H1 (cell line): ENCODE measurements around the gene SEH1L. TPM values are rescaled to one million over a fixed set of nuclear protein-coding genes. Genes with fewer than 3 reads are reported as not detected.
A peak's percentile ranks its signal among the peaks of the same experiment; 100 is the strongest.

ENCODE experiments used
- CTCF ChIA-PET: fragments of 300-600 bp; sonication (Branson Sonifier 250); formaldehyde crosslinking; loops from one replicate; lab custom pipeline; 2021; ENCODE audit not compliant: partially characterized antibody; lab: Charles Lee
- POLR2A ChIA-PET: fragments of 300-600 bp; sonication (Branson Sonifier 250); formaldehyde crosslinking; loops from one replicate; lab custom pipeline; 2021; ENCODE audit warnings: inconsistent platforms; ENCODE audit not compliant: partially characterized antibody; lab: Charles Lee
- DNase-seq, 2 experiments: peaks; one replicate each; pipeline versions ENCODE4 v3.0.0 to v3.0.0-alpha.2; 2010 to 2022; ENCODE audit warnings: low spot score in 2 of 2, low read depth in 1 of 2, mixed read lengths in 1 of 2
- FAIRE-seq: peaks from 2 replicates; lab custom pipeline; 2011; peaks lifted over from hg19 to GRCh38; lab: Jason Lieb, UNC
- H2AFZ ChIP-seq: 2 replicates; pipeline ENCODE4 v1.8.1; 2012; ENCODE audit warnings: low read length, inconsistent platforms
- H2AK5ac ChIP-seq: 2 replicates; pipeline ENCODE4 v1.6.1; 2013; ENCODE audit warnings: low read depth, low read length
- H2BK120ac ChIP-seq: replicated peaks from 2 replicates; pipeline ENCODE3; 2013; ENCODE audit warnings: low read depth, low read length, inconsistent platforms
- H2BK12ac ChIP-seq: 2 replicates; pipeline ENCODE4 v1.6.1; 2013; ENCODE audit warnings: low read depth, low read length
- H2BK15ac ChIP-seq: 2 replicates; pipeline ENCODE4 v1.6.1; 2013; ENCODE audit warnings: low read length
- H2BK20ac ChIP-seq: 2 replicates; pipeline ENCODE4 v1.6.1; 2013; ENCODE audit warnings: low read length
- H2BK5ac ChIP-seq: 2 replicates; pipeline ENCODE4 v1.6.1; 2013; ENCODE audit warnings: low read depth, low read length
- H3K14ac ChIP-seq: 2 replicates; pipeline ENCODE4 v1.6.1; 2013; ENCODE audit warnings: inconsistent platforms; ENCODE audit not compliant: insufficient read length
- H3K18ac ChIP-seq: 2 replicates; pipeline ENCODE4 v1.6.1; 2013; ENCODE audit warnings: low read length; ENCODE audit errors: extremely low read depth
- H3K23ac ChIP-seq: 2 replicates; pipeline ENCODE4 v1.6.1; 2013; ENCODE audit warnings: inconsistent platforms; ENCODE audit not compliant: insufficient read length
- H3K23me2 ChIP-seq: 2 replicates; pipeline ENCODE4 v1.6.1; 2013; ENCODE audit warnings: low read depth, low read length
- H3K27ac ChIP-seq: 2 replicates; pipeline ENCODE4 v1.6.1; 2011; ENCODE audit warnings: low read depth, low read length, inconsistent platforms
- H3K27me3 ChIP-seq, 4 experiments: replicated peaks in 1 of 4; 1 replicate in 1 of 4; 2 replicates in 3 of 4; pipeline versions ENCODE4 v1.6.1 to v1.8.1; 2011 to 2013; ENCODE audit warnings: low read length in 3 of 4, mild to moderate bottlenecking in 3 of 4, inconsistent platforms in 2 of 4, mixed read lengths in 2 of 4, moderate library complexity in 1 of 4; ENCODE audit not compliant: control insufficient read depth in 3 of 4, insufficient read depth in 3 of 4; ENCODE audit errors: extremely low read depth in 1 of 4
- H3K36me3 ChIP-seq, 4 experiments: 2 replicates each; pipeline versions ENCODE4 v1.6.1 to v1.8.1; 2011 to 2013; ENCODE audit warnings: mild to moderate bottlenecking in 4 of 4, low read length in 3 of 4, moderate library complexity in 2 of 4, control low read depth in 1 of 4, inconsistent platforms in 1 of 4; ENCODE audit not compliant: insufficient read depth in 4 of 4, control insufficient read depth in 2 of 4
- H3K4ac ChIP-seq: replicated peaks from 2 replicates; pipeline ENCODE3; 2013; ENCODE audit warnings: low read length, low read depth, mixed read lengths, inconsistent platforms; ENCODE audit not compliant: insufficient read length
- H3K4me1 ChIP-seq, 4 experiments: replicated peaks in 1 of 4; 1 replicate in 1 of 4; 2 replicates in 3 of 4; pipeline versions ENCODE4 v1.6.1 to v1.8.1; 2011 to 2013; ENCODE audit warnings: low read length in 3 of 4, inconsistent platforms in 2 of 4, mixed read lengths in 1 of 4; ENCODE audit not compliant: insufficient read depth in 4 of 4, control insufficient read depth in 3 of 4
- H3K4me2 ChIP-seq, 2 experiments: 2 replicates each; pipeline versions ENCODE4 v1.6.1 to v1.8.1; 2011 to 2013; ENCODE audit warnings: low read depth in 2 of 2, low read length in 2 of 2, control low read depth in 1 of 2, inconsistent platforms in 1 of 2, mild to moderate bottlenecking in 1 of 2; ENCODE audit not compliant: insufficient read depth in 1 of 2
- H3K4me3 ChIP-seq, 4 experiments: fragments of 200-600, 300-600 bp in 1 of 4; sonication (generic), shearing (Covaris generic), sonication (Bioruptor Twin) in 1 of 4; 2 replicates each; pipeline versions ENCODE4 v1.5.1 to v1.8.1; 2011 to 2016; ENCODE audit warnings: low read length in 4 of 4, low read depth in 3 of 4, control low read depth in 2 of 4, inconsistent platforms in 2 of 4, mild to moderate bottlenecking in 2 of 4, mixed read lengths in 1 of 4, moderate library complexity in 1 of 4; ENCODE audit not compliant: insufficient read depth in 2 of 4; ENCODE audit errors: extremely low read depth in 1 of 4
- H3K56ac ChIP-seq: replicated peaks from 2 replicates; pipeline ENCODE3; 2013; ENCODE audit warnings: low read depth, mild to moderate bottlenecking, mixed read lengths, low read length, inconsistent platforms; ENCODE audit not compliant: insufficient read length
- H3K79me1 ChIP-seq: 2 replicates; pipeline ENCODE4 v1.6.1; 2013; ENCODE audit warnings: low read depth, low read length, control low read depth
- H3K79me2 ChIP-seq, 2 experiments: 2 replicates each; pipeline versions ENCODE4 v1.6.1 to v1.8.1; 2012 to 2013; ENCODE audit warnings: low read length in 2 of 2, mild to moderate bottlenecking in 2 of 2, inconsistent platforms in 1 of 2; ENCODE audit not compliant: insufficient read depth in 2 of 2, control insufficient read depth in 1 of 2
- H3K9ac ChIP-seq, 4 experiments: replicated peaks in 1 of 4; 1 replicate in 1 of 4; 2 replicates in 3 of 4; pipeline versions ENCODE4 v1.6.1 to v1.8.1; 2011 to 2013; ENCODE audit warnings: low read depth in 3 of 4, low read length in 3 of 4, control low read depth in 2 of 4, mild to moderate bottlenecking in 2 of 4, moderate library complexity in 2 of 4, inconsistent platforms in 1 of 4; ENCODE audit errors: extremely low read depth in 1 of 4
- H3K9me3 ChIP-seq, 2 experiments: 2 replicates each; pipeline versions ENCODE4 v1.6.1 to v1.8.1; 2012 to 2013; ENCODE audit warnings: mild to moderate bottlenecking in 2 of 2, moderate library complexity in 2 of 2, control low read depth in 1 of 2, inconsistent platforms in 1 of 2, low read depth in 1 of 2, low read length in 1 of 2, mixed read lengths in 1 of 2; ENCODE audit not compliant: insufficient read depth in 2 of 2
- H4K20me1 ChIP-seq, 2 experiments: replicated peaks in 1 of 2; 2 replicates each; pipeline versions ENCODE3 to v1.8.1; 2011 to 2013; ENCODE audit warnings: inconsistent platforms in 2 of 2, low read length in 2 of 2, mild to moderate bottlenecking in 1 of 2; ENCODE audit not compliant: insufficient read depth in 2 of 2, control insufficient read depth in 1 of 2
- H4K5ac ChIP-seq: 2 replicates; pipeline ENCODE4 v1.6.1; 2013; ENCODE audit warnings: low read length, low read depth, mixed read lengths, inconsistent platforms; ENCODE audit not compliant: insufficient read length
- H4K8ac ChIP-seq: 2 replicates; pipeline ENCODE4 v1.8.0; 2013; ENCODE audit warnings: mild to moderate bottlenecking, moderate library complexity, low read length, inconsistent platforms; ENCODE audit not compliant: insufficient read depth; ENCODE audit errors: extremely low read depth
- H4K91ac ChIP-seq: replicated peaks from 2 replicates; pipeline ENCODE3; 2013; ENCODE audit warnings: low read length, mixed read lengths, inconsistent platforms; ENCODE audit not compliant: insufficient read length
- ASH2L ChIP-seq: fragments of 200-600, 300-600 bp; sonication (generic); IDR thresholded peaks from one replicate; pipeline ENCODE4 v1.7.1; 2017; ENCODE audit warnings: low read length
- CBX8 ChIP-seq: fragments of 300-800, 300-1000 bp; sonication (generic); IDR thresholded peaks from 2 replicates; pipeline ENCODE4 v1.7.1; 2016; ENCODE audit warnings: low read depth, low read length, borderline replicate concordance
- CTCF ChIP-seq, 3 experiments: IDR thresholded peaks; 1 replicate in 2 of 3; 2 replicates in 1 of 3; pipeline versions ENCODE4 v1.5.1 to v1.6.1; 2011; ENCODE audit warnings: low read length in 3 of 3, mild to moderate bottlenecking in 3 of 3, inconsistent platforms in 2 of 3, low read depth in 1 of 3, moderate library complexity in 1 of 3; ENCODE audit not compliant: insufficient read depth in 1 of 3; ENCODE audit errors: control extremely low read depth in 1 of 3
- HDAC2 ChIP-seq, 2 experiments: fragments of 300-600 bp in 1 of 2; sonication (generic) in 1 of 2; IDR thresholded peaks; 2 replicates each; pipeline ENCODE4 v1.6.1; 2011 to 2012; ENCODE audit warnings: low read depth in 2 of 2, low read length in 2 of 2, mild to moderate bottlenecking in 2 of 2, moderate library complexity in 2 of 2, borderline replicate concordance in 1 of 2, inconsistent platforms in 1 of 2
- POLR2A ChIP-seq, 2 experiments: IDR thresholded peaks; 1 replicate in 1 of 2; 2 replicates in 1 of 2; pipeline ENCODE4 v1.6.1; 2011; ENCODE audit warnings: low read depth in 2 of 2, low read length in 2 of 2, mild to moderate bottlenecking in 2 of 2; ENCODE audit errors: control extremely low read depth in 1 of 2
- RFX5 ChIP-seq: IDR thresholded peaks from 2 replicates; pipeline ENCODE4 v1.6.1; 2011; ENCODE audit warnings: low read depth, low read length, improper control_type of control experiment, borderline replicate concordance
- RXRA ChIP-seq: IDR thresholded peaks from 2 replicates; pipeline ENCODE4 v1.6.1; 2011; ENCODE audit warnings: low read depth, mild to moderate bottlenecking, low read length, moderate library complexity; ENCODE audit not compliant: insufficient read depth
- SIN3A ChIP-seq, 2 experiments: IDR thresholded peaks in 1 of 2; conservative IDR thresholded peaks in 1 of 2; 2 replicates each; pipeline ENCODE4 v1.6.1; 2011 to 2012; ENCODE audit warnings: low read length in 2 of 2, improper control_type of control experiment in 1 of 2, low read depth in 1 of 2, mild to moderate bottlenecking in 1 of 2
- SIX5 ChIP-seq: IDR thresholded peaks from 2 replicates; pipeline ENCODE4 v1.6.1; 2011; ENCODE audit warnings: mild to moderate bottlenecking, low read depth, low read length
- SUZ12 ChIP-seq: fragments of 200-600 bp; sonication (generic); IDR thresholded peaks from 2 replicates; pipeline ENCODE4 v1.6.1; 2012; ENCODE audit warnings: mild to moderate bottlenecking, inconsistent platforms, low read length, moderate library complexity, mixed read lengths
- TEAD4 ChIP-seq: IDR thresholded peaks from 2 replicates; pipeline ENCODE4 v1.6.1; 2012; ENCODE audit warnings: low read depth, low read length, inconsistent platforms, mixed read lengths
- WGBS, 2 experiments: shearing (Covaris generic) in 1 of 2; methylation state at CpG; one replicate each; pipeline versions ENCODE4 v1.1.6 to v1.1.7; 2013 to 2015; ENCODE audit warnings: low lambda C conversion rate in 2 of 2, mixed read lengths in 2 of 2, inconsistent platforms in 1 of 2, low coverage in 1 of 2, missing lambda C conversion rate in 1 of 2; ENCODE audit not compliant: insufficient replicate concordance in 2 of 2, insufficient coverage in 1 of 2, insufficient read length in 1 of 2; ENCODE audit errors: extremely low coverage in 1 of 2, missing lambda C conversion rate in 1 of 2; 5-methylcytosine and 5-hydroxymethylcytosine counted together
- polyA plus RNA-seq, 7 experiments: library from polyadenylated mRNA; depleted of rRNA in 3 of 7; stranded (reverse) in 5 of 7; unstranded in 2 of 7; fragments of >200 nt in 5 of 7; fragments of 200-250 nt in 2 of 7; gene quantifications; 1 replicate in 5 of 7; 2 replicates in 1 of 7; 4 replicates in 1 of 7; pipeline versions ENCODE4 v1.2.1 to v1.2.3, GENCODE V29; 2011 to 2013; ENCODE audit warnings: missing spikeins in 2 of 7, mixed read lengths in 2 of 7
- total RNA-seq: library from RNA; stranded (reverse); fragmentation: NEBNext Ultra II Directional; extraction: Animal tissue kit (Norgen Biotek cat#: 25700); gene quantifications from 2 replicates; pipeline ENCODE4 v1.2.1, GENCODE V29; 2021

The SEH1L gene
- total and polyA plus RNA-seq, 2 of the 8 experiments (the other 6 are each of a cell fraction or from before 2014, with no cell fraction given) = 41.7 to 96.7 TPM

- Histone ChIP-seq H2BK20ac (no peak overlapping the region), H3K9me3 (no peaks in the 10 kb centered on the region), H3K14ac (no peak overlapping the region), H2BK120ac (no peak overlapping the region), H2BK12ac (no peak overlapping the region), H3K18ac (no peak overlapping the region), H3K36me3 (no peaks in the 10 kb centered on the region), H3K27me3 (no peaks in the 10 kb centered on the region), H3K23ac (no peak overlapping the region), H3K4me2 (no peak overlapping the region), H2AK5ac (no peak overlapping the region), H3K4ac (no peak overlapping the region), H3K4me3 (no peak overlapping the region), H3K56ac (no peak overlapping the region), H3K9ac (no peak overlapping the region), H2AFZ (peak overlapping the region; percentile 87), H3K79me2 (no peaks in the 10 kb centered on the region), H4K8ac (no peak overlapping the region), H3K79me1 (no peaks in the 10 kb centered on the region), H2BK5ac (no peak overlapping the region), H4K5ac (no peak overlapping the region), H3K27ac (no peak overlapping the region), H2BK15ac (no peak overlapping the region), H4K91ac (no peak overlapping the region), H3K4me1 (no peaks in the 10 kb centered on the region), H3K23me2 (no peaks in the 10 kb centered on the region), H4K20me1 (no peaks in the 10 kb centered on the region)
- FAIRE-seq = no peak
- DNase-seq = no peak
- ChIA-PET POLR2A (no interaction called here), CTCF (interaction anchor here (1.0 to 2.5 kb wide), 9 partner anchors 9 to 262 kb away, joined by 3 to 6 read pairs (median 4); no protein-coding TSS in a partner anchor)
- 80% methylated on average over 7 of the region's 7 CpGs; no CpG with 5 or more reads in 1 of the 2 experiments for WGBS, 2 experiments
- no peak for TF ChIP-seq POLR2A (IDR thresholded peaks at IDR 0.05; ENCODE audit: control extremely low read depth in 1 of 2, low read depth in 2 of 2, low read length in 2 of 2)
- TF ChIP-seq ASH2L = no peak
- no peak for TF ChIP-seq SUZ12
- TF ChIP-seq CBX8 = no peak
- TF ChIP-seq SIN3A (conservative IDR thresholded peaks at IDR 0.05 in 1 of 2, IDR thresholded peaks at IDR 0.05 in 1 of 2; ENCODE audit: low read depth in 1 of 2, low read length in 2 of 2) = no peak
- TF ChIP-seq SIX5 = no peak
- TF ChIP-seq TEAD4 = no peak
- no peak for TF ChIP-seq RXRA
- TF ChIP-seq HDAC2 (IDR thresholded peaks at IDR 0.05; ENCODE audit: borderline replicate concordance in 1 of 2, low read depth in 2 of 2, low read length in 2 of 2) = no peak
- TF ChIP-seq RFX5 = no peak
- TF ChIP-seq CTCF (IDR thresholded peaks at IDR 0.05; ENCODE audit: control extremely low read depth in 1 of 3, insufficient read depth in 1 of 3, low read depth in 1 of 3, low read length in 3 of 3) = no peak
These were observed 26.6 kb upstream of the SEH1L start for GRCh38 chr18:12921178-12921577.
